NCI-H82 treated with DMSO at 0.1 percent for 48 hours (cell line): ENCODE measurements around the gene FEM1C.

Experiments used
- DNase-seq: peaks from one replicate; lab custom pipeline; 2025; ENCODE audit not compliant: unreplicated experiment; lab: John Stamatoyannopoulos, UW

Gene FEM1C, protein sequence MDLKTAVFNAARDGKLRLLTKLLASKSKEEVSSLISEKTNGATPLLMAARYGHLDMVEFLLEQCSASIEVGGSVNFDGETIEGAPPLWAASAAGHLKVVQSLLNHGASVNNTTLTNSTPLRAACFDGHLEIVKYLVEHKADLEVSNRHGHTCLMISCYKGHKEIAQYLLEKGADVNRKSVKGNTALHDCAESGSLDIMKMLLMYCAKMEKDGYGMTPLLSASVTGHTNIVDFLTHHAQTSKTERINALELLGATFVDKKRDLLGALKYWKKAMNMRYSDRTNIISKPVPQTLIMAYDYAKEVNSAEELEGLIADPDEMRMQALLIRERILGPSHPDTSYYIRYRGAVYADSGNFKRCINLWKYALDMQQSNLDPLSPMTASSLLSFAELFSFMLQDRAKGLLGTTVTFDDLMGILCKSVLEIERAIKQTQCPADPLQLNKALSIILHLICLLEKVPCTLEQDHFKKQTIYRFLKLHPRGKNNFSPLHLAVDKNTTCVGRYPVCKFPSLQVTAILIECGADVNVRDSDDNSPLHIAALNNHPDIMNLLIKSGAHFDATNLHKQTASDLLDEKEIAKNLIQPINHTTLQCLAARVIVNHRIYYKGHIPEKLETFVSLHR

DNA sequence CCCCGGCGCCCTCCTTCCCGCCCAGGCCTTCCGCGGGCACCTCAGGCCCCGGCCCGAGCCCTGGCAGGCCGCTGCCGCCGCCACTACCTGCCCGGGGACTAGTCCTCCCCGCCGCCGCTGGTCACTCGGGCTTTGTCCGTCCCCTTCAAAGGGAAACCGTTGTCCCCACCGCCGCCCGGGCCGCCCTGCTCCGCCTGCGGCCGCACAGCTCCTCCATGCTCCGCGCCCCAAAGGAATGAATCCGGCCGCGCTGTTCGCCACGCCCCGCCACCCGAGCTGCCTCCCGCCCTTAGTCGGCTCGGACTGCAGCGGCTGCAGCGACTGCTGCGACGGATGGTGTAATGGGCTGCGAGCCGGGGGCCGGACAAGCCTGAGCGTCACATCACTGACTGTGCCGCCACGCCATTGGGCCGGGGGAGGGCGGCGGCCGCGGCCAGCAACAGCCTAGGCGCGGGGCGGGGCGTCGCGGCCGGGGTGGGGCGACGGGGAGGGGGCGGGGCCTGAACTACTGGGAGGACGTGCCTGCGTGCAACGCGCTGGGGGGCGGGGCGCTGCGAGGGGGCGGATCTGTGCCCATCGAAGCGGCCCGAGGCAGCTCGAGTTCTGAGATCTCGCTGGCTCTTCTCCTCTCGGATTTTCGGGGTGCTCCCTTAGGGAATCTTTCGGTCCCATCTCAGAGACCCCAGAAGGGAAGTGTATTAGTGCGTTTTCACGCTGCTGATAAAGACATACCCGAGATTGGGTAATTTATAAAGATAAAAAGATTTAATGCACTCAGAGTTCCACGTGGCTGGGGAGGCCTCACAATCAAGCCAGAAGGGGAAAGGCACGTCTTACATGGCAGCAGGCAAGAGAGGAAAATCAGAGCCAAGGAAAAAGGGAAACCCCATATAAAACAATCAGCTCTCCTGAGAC is at the start of gene FEM1C:
Gene FEM1C, minus strand, starts transcription at position 340 of the 915 bp plus-strand sequence. CDS start 1,282 bp downstream, outside the sequence.
- DNase-seq = peak; percentile 63

DNA sequence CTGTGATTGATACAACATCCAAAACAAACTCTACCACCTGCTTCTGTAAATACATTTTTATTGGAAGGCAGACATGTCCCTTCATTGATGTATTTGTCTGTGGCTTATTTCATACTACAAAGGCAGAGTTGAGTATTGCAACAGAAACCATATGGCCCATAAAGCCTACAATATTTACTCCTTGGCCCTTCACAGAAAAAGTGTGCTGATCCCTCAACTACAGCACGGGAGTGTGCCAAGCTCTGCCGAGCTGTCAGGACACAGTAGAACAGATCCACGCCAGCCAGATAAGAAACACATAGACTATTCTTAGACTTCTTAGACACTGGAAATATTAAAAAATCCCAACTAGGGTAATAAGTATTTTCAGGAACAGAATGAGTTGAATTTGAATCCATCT is 44.5 kb upstream of the FEM1C start:
- no peak for DNase-seq

DNA sequence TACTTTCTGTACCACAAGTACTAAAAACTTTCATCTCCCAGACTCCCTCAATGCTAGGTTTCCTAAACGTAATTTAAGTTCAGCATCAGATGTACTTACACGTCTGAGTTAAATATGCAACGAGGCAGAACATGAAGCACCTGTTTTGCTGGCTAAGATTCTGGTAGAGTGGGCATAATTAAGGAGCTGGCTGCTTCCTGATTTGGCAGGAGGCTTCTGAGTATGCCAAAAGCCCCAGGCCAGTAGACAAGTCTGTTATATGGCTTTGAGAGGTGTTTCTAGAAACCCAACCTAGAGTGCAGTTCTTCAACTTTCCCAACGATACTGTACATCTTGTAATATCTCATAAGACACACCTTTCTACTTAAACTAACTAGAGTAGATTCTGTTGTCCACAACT is 44.1 kb upstream of the FEM1C start:
- DNase-seq = no peak

DNA sequence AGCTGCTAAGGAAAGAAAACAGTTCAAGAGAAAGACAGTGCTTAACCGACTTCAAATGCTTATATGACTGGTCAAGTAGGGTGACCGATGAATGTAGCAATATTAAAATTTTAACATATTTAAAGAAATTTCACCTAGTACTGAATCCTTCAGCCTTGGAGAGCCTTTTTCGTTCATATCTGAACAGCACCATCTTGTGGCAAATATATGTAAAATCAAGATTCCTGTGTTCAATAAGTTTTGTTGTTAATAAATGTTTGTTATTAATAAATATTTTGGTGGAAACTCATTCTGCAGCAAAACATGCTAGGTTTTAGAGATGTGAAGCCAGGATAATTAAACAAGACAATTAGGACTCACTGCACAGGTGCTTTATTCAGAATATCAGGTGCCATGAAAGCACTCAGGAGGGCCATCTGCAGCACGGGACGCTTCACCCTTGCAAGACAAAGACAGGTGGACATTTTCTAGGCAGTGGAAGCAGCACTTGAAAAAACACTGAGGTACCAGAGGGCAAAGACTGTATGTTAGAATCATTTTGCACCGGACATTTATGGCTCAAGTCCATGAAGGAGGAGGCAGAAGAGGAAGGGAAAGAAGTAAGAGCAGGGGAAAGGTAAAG is 42.1 kb upstream of the FEM1C start:
- DNase-seq = peak; percentile 4

DNA sequence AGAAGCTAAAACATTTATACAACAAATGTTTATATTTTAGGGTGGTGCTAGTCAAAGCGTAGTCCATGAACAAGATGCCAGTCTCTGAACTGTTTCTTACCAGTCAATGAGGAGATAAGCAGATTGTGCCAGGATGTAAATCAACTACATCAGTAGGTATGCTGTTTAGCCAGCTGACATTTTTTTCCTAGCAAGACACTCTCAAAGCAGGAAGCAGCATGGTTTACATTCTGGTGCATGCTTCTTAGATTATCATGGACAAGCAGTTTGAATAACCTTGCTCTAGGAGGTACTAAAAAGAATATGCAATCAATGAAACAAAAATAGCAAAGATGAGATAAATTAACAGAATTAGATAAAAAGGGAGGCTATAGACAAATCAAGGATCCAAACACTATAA is 40.7 kb upstream of the FEM1C start:
- no peak for DNase-seq

DNA sequence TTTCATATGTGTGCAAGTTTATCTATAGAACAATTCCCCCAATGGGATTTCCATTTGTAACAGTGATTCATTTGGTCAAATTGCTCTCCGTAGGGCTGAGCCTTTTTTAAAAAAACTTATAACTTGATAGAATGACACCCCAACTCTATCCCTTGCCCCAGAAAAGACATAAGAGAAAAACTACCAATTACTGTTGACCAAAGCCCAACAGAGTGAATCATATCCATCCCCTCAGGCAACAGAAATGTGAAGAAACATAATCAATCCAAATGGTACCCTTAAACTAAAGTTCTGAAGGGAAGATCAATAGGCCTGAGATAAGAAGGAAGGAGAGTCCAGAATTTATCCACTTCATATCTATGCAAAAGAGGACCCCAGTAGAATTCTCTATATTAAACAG is 39.9 kb upstream of the FEM1C start:
- no peak for DNase-seq

DNA sequence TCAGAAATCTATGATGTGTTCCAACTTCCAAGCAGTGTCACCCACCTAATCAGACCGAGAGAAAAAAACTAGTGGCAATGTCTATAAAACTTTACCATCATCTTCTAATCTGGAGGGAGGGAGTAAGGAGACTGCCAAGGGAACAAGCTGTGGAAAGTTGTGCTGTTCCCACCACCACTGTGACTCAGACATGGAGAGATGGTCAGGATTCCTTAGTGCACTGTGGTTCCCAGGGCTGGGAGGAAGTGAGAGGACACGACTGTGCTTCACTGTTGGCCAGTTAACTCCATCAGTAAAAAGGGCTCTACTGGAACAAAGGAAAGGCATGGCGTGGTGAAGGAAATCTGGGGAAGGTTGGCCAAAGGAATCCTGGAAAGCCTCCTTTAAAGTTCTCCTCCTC is 38.9 kb upstream of the FEM1C start:
- DNase-seq = no peak

DNA sequence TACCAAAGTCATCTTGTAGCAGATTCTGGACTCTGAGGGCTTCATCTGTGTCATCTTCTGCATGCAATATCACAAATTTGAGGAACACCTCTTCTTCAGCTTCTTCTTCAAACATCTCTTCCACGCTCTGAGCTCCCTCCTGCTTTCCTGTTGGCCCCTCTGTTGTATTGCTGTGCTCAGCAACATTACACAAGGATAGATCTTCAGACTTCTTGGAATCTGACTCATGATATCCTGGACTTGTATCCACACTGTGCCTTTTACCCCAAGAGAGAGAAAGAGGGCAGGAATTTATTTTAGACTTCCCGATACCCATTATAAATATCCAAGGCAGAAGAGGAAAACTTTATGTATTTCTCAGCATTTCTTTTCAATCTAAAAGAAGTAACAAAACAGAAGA is 36.4 kb upstream of the FEM1C start:
- DNase-seq = no peak

DNA sequence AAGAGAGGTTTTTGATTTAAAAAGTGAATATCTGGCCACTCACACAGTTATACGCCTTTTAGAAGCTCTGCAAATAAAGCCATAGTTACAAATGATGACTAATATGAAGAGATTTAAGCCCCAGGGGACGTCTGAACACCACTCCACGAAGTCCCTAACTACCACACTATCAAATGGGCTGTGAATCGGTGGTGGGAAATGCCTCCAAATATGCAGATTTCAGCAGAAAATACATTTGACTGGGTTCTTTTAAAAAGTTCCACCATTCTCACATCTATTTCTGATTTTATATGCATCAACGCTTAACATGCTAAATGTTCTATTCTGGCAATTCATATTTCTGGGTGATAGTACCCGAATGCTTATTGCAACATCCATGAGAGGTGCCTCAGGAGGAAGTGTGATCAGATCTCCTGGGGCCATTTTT is 35.2 kb upstream of the FEM1C start:
- DNase-seq = no peak

DNA sequence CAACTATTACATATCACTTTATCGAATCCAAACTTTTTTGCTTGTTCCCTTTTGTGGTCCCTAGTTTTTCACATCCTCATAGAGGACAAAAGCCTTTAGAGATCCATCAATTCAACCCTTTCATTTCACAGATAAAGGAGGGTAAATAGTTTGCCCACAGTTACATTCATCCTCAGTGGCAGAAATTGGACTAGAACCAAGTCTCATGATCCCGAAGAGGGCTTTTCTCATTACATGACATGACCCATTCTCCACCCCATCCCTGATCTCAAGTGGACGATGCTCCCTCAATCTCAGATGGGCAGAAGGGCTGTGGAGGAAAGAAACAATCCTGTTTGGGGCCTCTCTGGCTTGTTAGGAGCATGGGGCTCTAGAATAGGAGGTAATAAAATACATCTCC is 34.6 kb upstream of the FEM1C start:
- no peak for DNase-seq

DNA sequence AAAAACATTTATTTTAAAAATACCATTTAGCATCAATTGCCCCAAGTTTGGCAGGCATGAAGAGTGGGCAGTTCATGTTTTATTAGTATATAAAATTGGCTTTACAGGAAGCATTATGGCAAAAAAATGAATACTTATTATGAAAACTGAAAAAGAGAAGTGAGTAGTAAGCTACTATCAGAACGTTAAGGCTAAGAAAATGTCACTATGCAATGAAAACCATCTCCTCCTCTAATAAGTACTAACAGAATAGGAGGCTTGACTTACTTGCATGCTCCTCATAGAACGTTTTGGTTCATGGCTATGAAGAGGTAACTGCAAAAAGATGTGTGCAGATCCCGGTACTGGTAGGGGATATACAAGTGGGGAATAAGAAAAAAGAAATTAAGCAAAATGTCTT is 34.1 kb upstream of the FEM1C start:
- DNase-seq = no peak

DNA sequence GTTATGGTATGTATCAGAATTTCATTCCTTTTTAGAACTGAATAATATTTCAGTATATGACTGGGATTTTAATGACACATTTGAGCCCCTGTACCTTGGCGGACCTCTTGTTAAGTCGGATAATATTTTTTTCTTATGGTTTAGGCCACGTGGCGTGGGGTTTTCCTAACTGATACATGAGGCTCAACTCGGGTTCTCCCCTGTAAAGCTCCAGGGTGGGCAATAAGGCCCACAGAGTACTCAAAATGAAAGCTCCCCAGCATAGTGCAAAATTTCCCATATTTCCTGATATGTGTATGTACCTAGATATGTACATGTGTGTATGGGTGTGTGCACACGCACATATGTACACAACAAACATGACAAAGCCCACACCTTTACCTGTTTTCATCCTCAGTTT is 33.2 kb upstream of the FEM1C start:
- no peak for DNase-seq

DNA sequence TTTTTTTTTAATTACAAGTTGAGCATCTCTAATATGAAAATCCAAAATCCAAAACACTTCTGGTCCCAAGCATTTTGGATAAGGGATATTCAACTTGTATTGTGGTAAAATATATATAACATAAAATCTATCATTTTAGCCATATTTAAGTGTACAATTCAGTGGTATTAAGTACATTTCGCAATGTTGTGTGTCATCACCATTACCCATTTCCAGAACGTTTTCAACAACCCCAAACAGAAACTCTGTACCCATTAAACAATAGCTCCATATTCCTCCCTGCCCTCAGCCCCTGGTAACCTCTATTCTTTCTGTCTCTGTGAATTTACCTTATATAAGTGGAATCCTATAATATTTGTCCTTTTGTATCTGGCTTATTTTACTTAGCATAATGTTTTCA is 32.8 kb upstream of the FEM1C start:
- no peak for DNase-seq

DNA sequence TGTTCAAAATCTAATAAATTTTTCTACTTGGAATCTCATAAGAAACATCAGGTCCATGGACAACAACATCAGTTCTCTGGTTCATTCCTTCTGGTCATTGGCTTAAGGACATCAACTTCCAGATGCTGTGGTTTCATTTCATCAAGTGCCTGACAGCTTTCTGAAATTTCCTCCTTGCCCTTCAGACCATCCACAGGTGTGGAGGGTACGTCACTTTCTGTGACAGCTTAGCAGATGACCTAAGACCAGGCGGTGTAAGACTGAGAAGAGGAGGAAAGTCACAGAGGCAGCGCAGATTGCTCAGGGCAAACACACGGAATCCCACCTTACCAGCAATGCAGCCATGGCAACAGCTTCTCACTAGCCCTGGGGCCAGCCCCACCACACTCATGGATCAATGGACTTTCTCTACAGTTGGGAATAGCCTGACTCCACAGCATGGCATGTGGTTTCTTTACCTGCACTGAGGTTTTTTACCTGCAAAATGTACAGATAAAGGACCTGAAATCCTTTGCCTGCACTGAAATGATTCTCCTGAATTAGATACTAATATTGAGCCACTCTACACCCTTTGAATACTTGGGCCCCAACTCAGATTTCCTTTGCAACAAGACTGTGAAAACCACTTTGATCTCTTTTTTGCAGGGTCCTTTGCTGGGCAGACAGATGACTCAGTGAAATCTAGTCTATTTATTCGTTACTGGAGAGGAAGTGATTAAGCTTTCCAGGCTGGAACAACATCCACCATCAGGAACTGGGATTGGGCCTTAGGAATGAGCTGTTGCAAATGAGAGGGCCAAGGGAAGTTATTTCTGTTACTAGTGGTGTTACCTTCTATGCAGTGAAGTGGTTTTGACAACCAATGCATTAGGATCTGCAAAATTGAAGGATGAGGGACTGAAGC is 30.8 kb upstream of the FEM1C start:
- no peak for DNase-seq

DNA sequence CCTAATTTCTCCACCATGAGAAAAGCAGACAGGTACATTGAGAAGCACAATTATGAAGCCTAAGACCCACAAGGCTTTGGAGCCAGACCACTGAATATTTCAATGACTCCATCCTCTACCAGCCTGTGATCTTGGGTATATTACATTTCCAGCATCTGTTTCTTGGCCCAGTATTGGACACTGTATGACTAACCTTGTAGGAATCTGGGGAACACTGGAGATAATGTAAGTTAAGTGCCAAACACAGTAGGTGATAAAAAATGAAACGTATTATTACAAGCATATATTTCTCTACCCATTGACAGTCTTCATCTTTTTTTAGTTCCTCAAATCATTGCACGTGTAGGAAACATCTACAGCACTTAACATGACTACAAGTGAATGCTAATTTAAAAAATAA is 28.6 kb upstream of the FEM1C start:
- no peak for DNase-seq

DNA sequence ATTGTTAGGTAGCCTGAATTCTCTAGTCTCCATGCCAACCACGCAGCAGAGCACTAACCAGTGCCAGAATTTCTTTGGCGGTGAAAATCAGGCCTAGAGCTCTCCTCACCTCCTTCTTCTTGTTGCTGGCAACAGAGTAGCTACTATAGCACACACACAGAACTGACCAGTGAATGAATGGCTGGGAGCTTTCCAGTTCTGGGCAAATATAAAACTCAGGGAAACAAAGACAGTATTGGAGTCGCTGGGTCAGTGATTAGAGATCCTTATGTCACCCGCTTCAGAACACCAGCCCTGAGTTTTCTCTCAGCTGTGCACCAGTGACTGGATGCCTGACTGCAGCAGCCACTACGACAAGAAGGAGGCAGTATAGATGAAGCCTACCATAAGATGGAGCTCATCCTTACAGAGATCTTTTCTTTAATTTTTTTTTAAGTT is 26.9 kb upstream of the FEM1C start:
- no peak for DNase-seq

DNA sequence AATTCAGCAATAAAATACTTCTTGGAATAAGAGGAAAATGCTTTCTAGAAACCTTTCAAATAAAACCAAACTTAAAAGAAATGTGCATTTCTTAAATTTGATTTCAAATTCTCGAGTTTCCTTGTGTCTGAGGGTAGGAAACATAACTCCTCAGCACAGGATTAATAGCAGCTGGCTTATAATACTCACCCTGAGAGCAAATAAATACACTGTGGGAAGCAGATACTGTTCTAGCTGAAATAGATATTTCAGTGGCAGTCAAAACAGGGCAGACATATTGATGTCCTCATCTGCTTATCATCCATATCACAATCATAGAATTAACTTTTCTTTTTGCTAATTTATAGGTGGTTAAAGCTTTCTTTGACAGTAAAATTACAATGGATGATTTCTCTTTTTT is 24.1 kb upstream of the FEM1C start:
- no peak for DNase-seq

DNA sequence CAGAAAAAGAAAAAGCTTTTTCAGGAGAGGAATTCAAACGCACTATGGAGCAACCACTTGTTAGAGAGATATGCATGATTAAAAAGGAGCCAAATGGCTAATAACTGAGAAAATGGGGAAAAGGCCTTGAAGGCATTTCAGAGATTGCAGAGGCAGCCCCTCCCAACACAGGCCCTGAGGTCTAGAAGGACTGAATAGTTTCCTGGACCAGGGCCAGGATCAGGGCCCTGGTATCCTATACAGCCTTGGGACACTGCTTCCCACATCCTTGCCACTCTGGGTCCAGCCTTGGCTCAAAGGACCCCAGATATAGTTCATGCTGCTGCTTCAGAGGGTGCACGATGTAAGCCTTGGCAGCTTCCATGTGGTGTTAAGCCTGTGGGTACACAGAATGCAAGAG is 20.7 kb upstream of the FEM1C start:
- no peak for DNase-seq

DNA sequence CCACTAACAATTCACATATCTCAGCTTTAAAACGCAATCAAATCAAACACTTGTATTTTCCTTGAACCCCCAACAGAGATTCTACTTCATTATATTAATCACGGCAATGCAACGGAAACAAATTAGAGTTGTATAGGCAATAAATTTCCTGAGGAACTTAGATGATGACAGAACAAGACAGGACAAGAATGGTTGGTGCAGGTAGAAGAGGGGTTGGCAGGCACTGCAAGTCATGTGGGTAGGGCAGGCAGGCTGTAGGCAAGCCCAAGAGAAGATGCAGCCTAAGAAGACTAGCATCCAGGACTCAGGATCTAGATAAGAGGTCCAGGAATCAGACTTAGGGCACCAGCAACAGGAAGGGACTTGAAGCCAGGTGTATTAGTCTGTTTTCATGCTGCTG is 16.6 kb upstream of the FEM1C start:
- no peak for DNase-seq

DNA sequence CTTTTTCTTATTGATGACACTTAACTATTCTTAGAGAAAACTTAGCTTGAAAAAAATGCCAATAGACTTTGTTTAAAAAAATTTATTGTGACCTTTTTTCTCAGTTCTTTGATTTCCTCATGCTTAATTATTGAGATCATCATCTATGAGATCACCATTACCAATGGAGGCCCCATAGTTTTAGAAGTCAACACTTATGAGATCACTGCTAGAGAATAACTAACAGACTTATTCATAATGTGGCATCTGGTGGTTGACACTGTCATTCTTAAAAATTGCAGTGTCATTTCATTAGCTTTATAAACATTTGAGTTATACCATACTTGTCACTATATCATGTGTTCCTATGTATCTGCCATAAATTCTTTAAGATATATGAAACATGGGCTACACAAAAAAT is 14.9 kb upstream of the FEM1C start:
- DNase-seq = no peak
